Embryonic facial prominence (tissue), 1 donor: ENCODE data around the gene RUNDC3A.
"Not testable (repeated sequence)": the region's sequence is repeated elsewhere in the genome, so short reads cannot be mapped to it uniquely, and the experiment has no call there.

ENCODE experiments used
- DNase-seq: peaks from one replicate; pipeline ENCODE4 v3.0.0-alpha.2; 2016; ENCODE audit errors: extremely low spot score

RUNDC3A gene

GRCh38 chr17:44343510-44344209, 35.3 kb downstream of the RUNDC3A start:
- no peak for DNase-seq

GRCh38 chr17:44344939-44345453, 36.6 kb downstream of the RUNDC3A start, which contains the start of gene GRN:
Gene GRN (plus strand): TSS chr17:44345302. CDS start chr17:44349165, 3,863 bp downstream.
- DNase-seq: peak; percentile 97

GRCh38 chr17:44345454-44346026, 37.1 kb downstream of the RUNDC3A start:
- no peak for DNase-seq

GRCh38 chr17:44346064-44346844, 37.9 kb downstream of the RUNDC3A start:
- no peak for DNase-seq

- DNase-seq: not testable (repeated sequence)
These were observed 39.0 kb downstream of the RUNDC3A start for GRCh38 chr17:44347206-44348055.

- DNase-seq: no peak
These were observed 40.0 kb downstream of the RUNDC3A start for GRCh38 chr17:44348234-44348987.

- DNase-seq: no peak
These were observed 40.6 kb downstream of the RUNDC3A start for GRCh38 chr17:44348988-44349364.

- no peak for DNase-seq
These were observed 41.2 kb downstream of the RUNDC3A start for GRCh38 chr17:44349553-44350070.

- DNase-seq: no peak
These were observed 42.4 kb downstream of the RUNDC3A start for GRCh38 chr17:44350733-44351226.

- no peak for DNase-seq
These were observed 43.1 kb downstream of the RUNDC3A start for GRCh38 chr17:44351464-44351863.

- DNase-seq: no peak
These were observed 43.8 kb downstream of the RUNDC3A start for GRCh38 chr17:44351961-44352827.

- no peak for DNase-seq
These were observed 44.6 kb downstream of the RUNDC3A start for GRCh38 chr17:44352828-44353671.

- DNase-seq: no peak
These were observed 45.4 kb downstream of the RUNDC3A start for GRCh38 chr17:44353672-44354331.

GRCh38 chr17:44354582-44355561, 46.5 kb downstream of the RUNDC3A start:
- DNase-seq: no peak

GRCh38 chr17:44355642-44356099, 47.3 kb downstream of the RUNDC3A start:
- no peak for DNase-seq

GRCh38 chr17:44356241-44356640, 47.8 kb downstream of the RUNDC3A start:
- DNase-seq: no peak

- no peak for DNase-seq
These were observed 49.7 kb downstream of the RUNDC3A start for GRCh38 chr17:44358066-44358465.
